Thyroid gland (tissue), 4 donors: ENCODE data around the gene EFNA2. TPM values are rescaled to one million over a fixed set of nuclear protein-coding genes. Genes with fewer than 3 reads are reported as not detected.

Experiments
- DNase-seq, 2 donors: peaks; one replicate each; pipeline ENCODE4 v3.0.0-alpha.2; 2019
- H3K27ac ChIP-seq, 3 donors: fragments of 200-600 bp; sonication (generic); 1 replicate in 2 of 3; 2 replicates in 1 of 3; pipeline ENCODE4 v1.5.1; 2016 to 2019; ENCODE audit warnings: mild to moderate bottlenecking in 1 of 3, moderate library complexity in 1 of 3
- H3K27me3 ChIP-seq: fragments of 200-600 bp; sonication (generic); one replicate; pipeline ENCODE4 v1.5.1; 2019
- H3K36me3 ChIP-seq, 2 donors: fragments of 200-600 bp; sonication (generic); one replicate each; pipeline ENCODE4 v1.5.1; 2016 to 2019
- H3K4me1 ChIP-seq, 2 donors: fragments of 200-600 bp; sonication (generic); one replicate each; pipeline ENCODE4 v1.5.1; 2017 to 2019
- H3K4me3 ChIP-seq, 3 donors: fragments of 200-600 bp; sonication (generic); replicated peaks in 1 of 3; 1 replicate in 2 of 3; 2 replicates in 1 of 3; pipeline ENCODE4 v1.5.1; 2016; ENCODE audit warnings: mild to moderate bottlenecking in 1 of 3
- H3K9me3 ChIP-seq: fragments of 200-600 bp; sonication (generic); one replicate; pipeline ENCODE4 v1.5.1; 2017
- CTCF ChIP-seq, 6 experiments: fragments of 200-600 bp in 3 of 6; fragments of 450-650 bp in 3 of 6; sonication (generic) in 3 of 6; IDR thresholded peaks; one replicate each; pipeline ENCODE4 v1.5.1; 2016 to 2019; ENCODE audit warnings: antibody characterized with exemption in 6 of 6, mild to moderate bottlenecking in 2 of 6, inconsistent platforms in 1 of 6, moderate library complexity in 1 of 6
- POLR2A ChIP-seq, 2 donors: fragments of 450-650 bp; IDR thresholded peaks; one replicate each; pipeline ENCODE4 v1.6.1; 2017; ENCODE audit warnings: antibody characterized with exemption in 2 of 2, mild to moderate bottlenecking in 2 of 2, moderate library complexity in 1 of 2
- WGBS, 2 donors: methylation state at CpG; one replicate each; pipeline ENCODE4 v1.1.5; 2017; 5-methylcytosine and 5-hydroxymethylcytosine counted together
- intact Hi-C: fragments of 100-400 bp; cut with DNase I; formaldehyde crosslinking; loops from one replicate; pipeline ENCODE4 v1.15.1; 2023
- total RNA-seq, 4 donors: library from RNA; depleted of rRNA; stranded (reverse); fragments of >200 nt; gene quantifications; one replicate each; pipeline ENCODE4 v1.2.3, GENCODE V29; 2016

EFNA2 gene
- total RNA-seq, 4 donors from 2014 or later = not detected

DNA sequence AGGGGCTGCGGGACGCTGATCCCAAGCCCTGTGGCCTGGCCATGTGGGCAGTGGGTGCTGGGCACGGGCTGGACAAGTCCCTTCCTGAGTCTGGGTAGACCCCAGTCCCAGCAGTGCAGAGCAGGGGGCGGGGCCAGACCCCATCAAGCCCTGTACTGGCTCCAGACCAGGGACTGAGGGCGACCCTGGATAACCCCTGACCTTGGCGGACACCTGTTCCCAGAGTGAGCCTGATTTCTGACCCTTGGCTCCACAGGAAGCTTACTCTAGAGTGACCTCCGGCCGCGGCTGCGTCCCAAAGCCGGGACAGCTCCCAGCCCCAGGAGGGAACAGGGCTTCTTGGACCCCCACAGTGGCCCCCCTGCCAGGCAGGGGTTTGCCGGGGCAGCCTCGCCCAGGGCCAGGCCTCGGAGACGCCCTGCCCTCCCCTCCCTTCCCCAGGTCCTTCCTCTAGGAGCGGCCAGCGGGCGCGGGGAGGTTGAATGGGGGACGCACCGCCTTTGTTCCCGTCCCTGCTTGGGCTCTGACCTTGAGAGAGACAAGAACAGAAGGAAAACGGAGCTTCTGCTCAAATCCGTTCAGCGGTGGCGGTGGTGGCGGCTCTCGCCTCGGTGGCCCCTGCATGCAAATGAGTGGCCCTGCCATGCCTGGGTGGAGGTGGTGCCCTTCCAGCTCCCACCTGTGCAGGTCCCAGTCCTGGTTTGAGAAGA is 2.3 kb upstream of the EFNA2 start:
- 84 to 85% methylated on average over 22 to 24 of the region's 29 CpGs for WGBS, 2 donors
- intact Hi-C loops = loop anchor here (10.0 kb wide), 1 partner anchor 241 kb away; the partner anchor contains the start of gene PLK5
- H3K27me3 ChIP-seq = no peaks in the 10 kb centered on the region

DNA sequence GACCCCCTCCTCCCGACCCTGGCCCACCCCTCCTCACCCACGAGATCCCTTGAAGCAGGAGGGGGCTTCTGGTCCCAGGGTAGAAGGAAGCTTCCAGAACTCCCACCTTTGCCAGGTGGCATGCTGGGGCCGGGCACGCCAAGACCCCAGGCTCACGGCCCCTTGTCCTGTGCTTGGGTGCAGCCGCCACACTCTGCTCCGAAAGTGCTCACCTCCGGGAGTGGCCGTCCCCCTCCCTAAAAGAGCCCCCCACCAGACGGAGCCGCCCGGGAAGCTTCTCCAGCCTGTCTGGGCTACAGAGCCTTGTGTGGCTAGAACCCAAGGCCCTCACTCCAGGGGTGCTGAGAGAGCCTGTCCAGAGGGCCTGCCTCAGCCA is 1.8 kb upstream of the EFNA2 start:
- H3K4me3 ChIP-seq = no peak overlapping the region
- 82 to 86% methylated on average over 10 to 12 of the region's 12 CpGs for WGBS, 2 donors

More for the DNA sequence above, 2.3 kb upstream of the EFNA2 start:
- Histone ChIP-seq H3K4me1 (no peaks in the 10 kb centered on the region), H3K27ac (no peak overlapping the region), H3K4me3 (no peak overlapping the region), H3K36me3 (peaks cover 7 to 9% of the 10 kb centered on the region in 2 donors), H3K9me3 (no peaks in the 10 kb centered on the region)
- no peak for DNase-seq
- TF ChIP-seq POLR2A (IDR thresholded peaks at IDR 0.05) (no peak), CTCF (IDR thresholded peaks at IDR 0.05) (no peak)

DNA sequence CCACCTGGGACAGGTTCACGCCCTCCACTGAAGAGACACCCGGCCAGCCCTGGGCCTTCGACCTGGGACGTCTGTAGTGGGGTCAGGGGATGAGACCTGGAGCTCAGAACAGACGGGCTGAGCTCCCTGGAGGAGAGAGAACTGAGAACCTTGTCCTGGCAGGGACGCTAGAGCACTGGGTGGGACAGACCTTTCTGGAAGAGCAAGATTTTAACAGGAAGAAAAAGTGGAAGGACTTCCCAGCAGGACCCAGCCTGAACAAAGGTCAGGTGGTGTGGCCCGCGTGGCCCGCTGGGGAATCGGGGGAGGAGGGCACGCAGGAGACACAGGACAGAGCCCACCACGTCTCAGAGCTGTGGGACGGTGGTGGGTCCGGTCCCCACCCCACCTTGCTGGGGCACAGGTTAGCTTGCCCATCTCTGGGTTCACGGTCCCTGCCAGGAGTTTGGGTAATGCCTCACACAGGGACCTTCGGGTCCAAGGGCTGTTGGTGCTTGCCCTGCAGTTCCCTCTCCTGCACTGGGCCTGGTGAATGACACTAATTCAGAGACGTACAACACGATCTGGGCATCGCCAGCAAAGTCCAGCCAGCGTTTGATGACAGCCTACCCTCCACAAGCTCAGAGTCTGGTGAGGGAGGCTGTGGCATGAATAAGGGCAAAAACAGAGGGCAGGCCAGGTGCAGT is 1.2 kb upstream of the EFNA2 start:
- H3K9me3 ChIP-seq = no peaks in the 10 kb centered on the region
- no peaks in the 10 kb centered on the region for H3K4me1 ChIP-seq
- WGBS, 2 donors = 76 to 85% methylated on average over 15 to 16 of the region's 20 CpGs
- TF ChIP-seq POLR2A (IDR thresholded peaks at IDR 0.05) = no peak
- no peak for TF ChIP-seq CTCF (IDR thresholded peaks at IDR 0.05)
- H3K27me3 ChIP-seq = no peaks in the 10 kb centered on the region
- H3K36me3 ChIP-seq = peaks cover under 1% of the 10 kb centered on the region in 2 donors
- no peak for DNase-seq
- H3K27ac ChIP-seq = no peak overlapping the region
- no peak overlapping the region for H3K4me3 ChIP-seq
- intact Hi-C loops = loop anchor here (10.0 kb wide), 1 partner anchor 240 kb away; the partner anchor contains the start of gene PLK5

More for the DNA sequence above, 1.8 kb upstream of the EFNA2 start:
- Histone ChIP-seq H3K4me1 (no peaks in the 10 kb centered on the region), H3K9me3 (no peaks in the 10 kb centered on the region), H3K36me3 (peaks cover 6% of the 10 kb centered on the region in 2 donors), H3K27me3 (no peaks in the 10 kb centered on the region), H3K27ac (no peak overlapping the region)
- no peak for DNase-seq
- intact Hi-C loops = loop anchor here (10.0 kb wide), 1 partner anchor 241 kb away; the partner anchor contains the start of gene PLK5
- TF ChIP-seq CTCF (IDR thresholded peaks at IDR 0.05) (no peak), POLR2A (IDR thresholded peaks at IDR 0.05) (no peak)

GRCh38 chr19:1284979-1285736 is 515 bp upstream of the EFNA2 start:
- Histone ChIP-seq H3K9me3 (no peaks in the 10 kb centered on the region), H3K36me3 (no peaks in the 10 kb centered on the region), H3K27me3 (no peaks in the 10 kb centered on the region), H3K4me1 (no peaks in the 10 kb centered on the region), H3K4me3 (no peak overlapping the region), H3K27ac (no peak overlapping the region)
- TF ChIP-seq POLR2A (IDR thresholded peaks at IDR 0.05) (no peak), CTCF (IDR thresholded peaks at IDR 0.05) (no peak)
- no peak for DNase-seq
- intact Hi-C loops = loop anchor here (10.0 kb wide), 1 partner anchor 240 kb away; the partner anchor contains the start of gene PLK5
- WGBS, 2 donors = 40 to 52% methylated on average over 6 to 28 of the region's 51 CpGs
